ENCODE results near the gene MTMR3.
"Not testable (repeated sequence)": the region's sequence is repeated elsewhere in the genome, so short reads cannot be mapped to it uniquely, and the experiment has no call there.

DNA sequence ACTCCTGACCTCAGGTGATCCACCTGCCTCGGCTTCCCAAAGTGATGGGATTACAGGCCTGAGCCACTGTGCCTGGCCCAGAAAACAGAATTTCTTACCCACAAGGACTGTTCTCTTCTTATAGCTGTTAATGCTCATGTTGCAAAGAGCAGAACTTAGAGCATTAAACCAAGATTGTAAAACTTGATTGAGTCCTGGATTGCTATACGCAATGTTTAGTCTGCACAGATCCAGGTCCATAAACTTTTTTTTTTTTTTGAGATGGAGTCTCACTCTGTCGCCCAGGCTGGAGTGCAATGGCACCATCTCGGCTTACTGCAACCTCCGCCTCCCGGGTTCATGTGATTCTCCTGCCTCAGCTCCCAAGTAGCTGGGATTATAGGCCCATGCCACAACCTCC is 178.1 kb downstream of the MTMR3 start:
- TF ChIP-seq NRF1 (IDR thresholded peaks at IDR 0.05; ENCODE audit: low read depth, low read length); EZH2phosphoT487 (IDR thresholded peaks at IDR 0.05; ENCODE audit: borderline replicate concordance, low read depth): not testable (repeated sequence)
